Right atrium auricular region (tissue), 2 donors: ENCODE measurements around the gene AOPEP. TPM values are rescaled to one million over a fixed set of nuclear protein-coding genes. Genes with fewer than 3 reads are reported as not detected.
A peak's percentile ranks its signal among the peaks of the same experiment; 100 is the strongest.

Source experiments
- DNase-seq: peaks from one replicate; pipeline ENCODE4 v3.0.0-alpha.2; 2019; ENCODE audit warnings: low spot score
- H3K27ac ChIP-seq, 2 donors: fragments of 200-600 bp; sonication (generic); 1 replicate in 1 of 2; 2 replicates in 1 of 2; pipeline ENCODE4 v1.5.1; 2016 to 2019
- H3K27me3 ChIP-seq, 2 donors: fragments of 200-600 bp; sonication (generic); one replicate each; pipeline versions ENCODE4 v1.5.1 to v1.6.0; 2017 to 2019
- H3K36me3 ChIP-seq: fragments of 200-600 bp; sonication (generic); one replicate; pipeline ENCODE4 v1.5.1; 2016
- H3K4me1 ChIP-seq, 2 donors: fragments of 200-600 bp; sonication (generic); one replicate each; pipeline versions ENCODE4 v1.5.1 to v1.6.0; 2017 to 2019
- H3K4me3 ChIP-seq, 2 donors: fragments of 200-600 bp; sonication (generic); 1 replicate in 1 of 2; 2 replicates in 1 of 2; pipeline ENCODE4 v1.5.1; 2017 to 2019; ENCODE audit warnings: mild to moderate bottlenecking in 1 of 2, moderate library complexity in 1 of 2
- H3K9me3 ChIP-seq, 2 donors: fragments of 200-600 bp; sonication (generic); one replicate each; pipeline ENCODE4 v1.5.1; 2019
- CTCF ChIP-seq, 2 donors: fragments of 200-600 bp; sonication (generic); IDR thresholded peaks; one replicate each; pipeline ENCODE4 v1.5.1; 2019; ENCODE audit warnings: antibody characterized with exemption in 2 of 2
- total RNA-seq, 2 donors: library from RNA; depleted of rRNA; stranded (reverse); fragments of >200 nt; gene quantifications; one replicate each; pipeline ENCODE4 v1.1.0, GENCODE V29; 2016

Gene AOPEP
- total RNA-seq, 2 donors from 2014 or later, result 262 to 314 TPM

GRCh38 chr9:94783928-94784327 is 57.4 kb downstream of the AOPEP start:
- Histone ChIP-seq H3K4me3 (no peak overlapping the region), H3K27ac (peak overlapping the region in 1 of 2 donors; percentile 91), H3K4me1 (peaks cover 0 to 30% of the 10 kb centered on the region in 2 donors), H3K9me3 (no peaks in the 10 kb centered on the region), H3K27me3 (no peaks in the 10 kb centered on the region), H3K36me3 (no peaks in the 10 kb centered on the region)
- no peak for TF ChIP-seq CTCF (IDR thresholded peaks at IDR 0.05)
- no peak for DNase-seq

- DNase-seq, result no peak
- no peaks in the 10 kb centered on the region for H3K27me3 ChIP-seq
- no peak for TF ChIP-seq CTCF (IDR thresholded peaks at IDR 0.05)
- no peak overlapping the region for H3K4me3 ChIP-seq
- H3K9me3 ChIP-seq, result no peaks in the 10 kb centered on the region
- no peaks in the 10 kb centered on the region for H3K36me3 ChIP-seq
- no peak overlapping the region for H3K27ac ChIP-seq
- peaks cover 0 to 23% of the 10 kb centered on the region in 2 donors for H3K4me1 ChIP-seq
Observed at GRCh38 chr9:94785215-94786169, 59.0 kb downstream of the AOPEP start.

GRCh38 chr9:94786586-94786985 is 60.1 kb downstream of the AOPEP start:
- no peaks in the 10 kb centered on the region for H3K27me3 ChIP-seq
- no peak overlapping the region for H3K4me3 ChIP-seq
- no peak overlapping the region for H3K27ac ChIP-seq
- no peaks in the 10 kb centered on the region for H3K9me3 ChIP-seq
- H3K36me3 ChIP-seq, result no peaks in the 10 kb centered on the region
- DNase-seq, result no peak
- TF ChIP-seq CTCF (IDR thresholded peaks at IDR 0.05), result no peak
- peaks cover 0 to 13% of the 10 kb centered on the region in 2 donors for H3K4me1 ChIP-seq

- Histone ChIP-seq H3K9me3 (no peaks in the 10 kb centered on the region), H3K27me3 (no peaks in the 10 kb centered on the region), H3K4me3 (no peak overlapping the region), H3K4me1 (peaks cover 0 to 12% of the 10 kb centered on the region in 2 donors), H3K27ac (no peak overlapping the region), H3K36me3 (no peaks in the 10 kb centered on the region)
- DNase-seq, result no peak
- TF ChIP-seq CTCF (IDR thresholded peaks at IDR 0.05), result no peak
Observed at GRCh38 chr9:94787266-94787665, 60.8 kb downstream of the AOPEP start.

GRCh38 chr9:94788570-94789105 is 62.1 kb downstream of the AOPEP start:
- Histone ChIP-seq H3K9me3 (no peaks in the 10 kb centered on the region), H3K27me3 (no peaks in the 10 kb centered on the region), H3K4me3 (no peak overlapping the region), H3K4me1 (no peaks in the 10 kb centered on the region), H3K36me3 (no peaks in the 10 kb centered on the region), H3K27ac (no peak overlapping the region)
- DNase-seq, result no peak
- no peak for TF ChIP-seq CTCF (IDR thresholded peaks at IDR 0.05)
